Right lobe of liver (tissue), 6 donors: Measurements from ENCODE around the gene VPS37D. TPM values are rescaled to one million over a fixed set of nuclear protein-coding genes. Genes with fewer than 3 reads are reported as not detected.
"Not testable (repeated sequence)": the region's sequence is repeated elsewhere in the genome, so short reads cannot be mapped to it uniquely, and the experiment has no call there.

Experiments
- ATAC-seq, 4 donors: fragments of 200-7000 bp; cut with Tn5 transposase; one replicate each; pipeline ENCODE4 v1.9.1; 2020; ENCODE audit warnings: mild to moderate bottlenecking in 4 of 4, moderate library complexity in 4 of 4
- DNase-seq, 3 donors: peaks; one replicate each; pipeline ENCODE4 v3.0.0-alpha.2; 2020
- H3K27ac ChIP-seq, 3 donors: fragments of 200-600 bp; one replicate each; pipeline ENCODE4 v1.8.0; 2022
- H3K27me3 ChIP-seq, 2 donors: fragments of 200-600 bp; one replicate each; pipeline ENCODE4 v1.8.0; 2022
- H3K36me3 ChIP-seq, 4 donors: fragments of 200-600 bp; sonication (generic) in 1 of 4; one replicate each; pipeline versions ENCODE4 v1.5.1 to v1.8.0; 2017 to 2022; ENCODE audit warnings: control low read depth in 1 of 4
- H3K4me1 ChIP-seq, 4 donors: fragments of 200-600 bp; sonication (generic) in 1 of 4; one replicate each; pipeline versions ENCODE4 v1.5.1 to v1.8.0; 2017 to 2022; ENCODE audit warnings: control low read depth in 1 of 4
- H3K4me3 ChIP-seq, 3 donors: fragments of 200-600 bp; one replicate each; pipeline ENCODE4 v1.8.0; 2022
- H3K9me3 ChIP-seq, 4 donors: fragments of 200-600 bp; sonication (generic) in 1 of 4; one replicate each; pipeline versions ENCODE4 v1.5.1 to v1.8.0; 2017 to 2022; ENCODE audit warnings: control low read depth in 1 of 4
- CTCF ChIP-seq, 4 donors: fragments of 200-600 bp in 3 of 4; fragments of 450-650 bp in 1 of 4; IDR thresholded peaks; one replicate each; pipeline versions ENCODE4 v1.5.1 to v1.8.0; 2016 to 2022; ENCODE audit warnings: antibody characterized with exemption in 4 of 4, mild to moderate bottlenecking in 2 of 4
- POLR2A ChIP-seq: fragments of 450-650 bp; IDR thresholded peaks from one replicate; pipeline ENCODE4 v1.6.1; 2017; ENCODE audit warnings: antibody characterized with exemption, mild to moderate bottlenecking
- WGBS: methylation state at CpG from one replicate; pipeline ENCODE4 v1.1.6; 2018; ENCODE audit warnings: low coverage, low lambda C conversion rate; ENCODE audit not compliant: insufficient coverage; ENCODE audit errors: missing lambda C conversion rate; 5-methylcytosine and 5-hydroxymethylcytosine counted together
- intact Hi-C, 2 donors: fragments of 100-400 bp; cut with DNase I; formaldehyde crosslinking; loops; one replicate each; pipeline versions ENCODE4 v1.11.2 to v1.14.1; 2022
- long read RNA-seq: library from polyadenylated mRNA; unstranded; transcript quantifications from one replicate; pipeline ENCODE4 v2.0.0, GENCODE V29; 2019
- total RNA-seq, 6 experiments: library from RNA; depleted of rRNA in 2 of 6; stranded (reverse); fragments of >200 nt in 2 of 6; fragmentation: NEBNext Ultra II Directional in 3 of 6; extraction: Animal tissue kit (Norgen Biotek cat#: 25700) in 3 of 6; gene quantifications; one replicate each; pipeline versions ENCODE4 v1.1.0 to v1.2.4, GENCODE V29; 2016 to 2023
- donor health status: DM: no; HTN: yes; CAD: no.
- donor health status: DM: no; HTN: no; CAD: no.
- donor health status: DM: no; HTN: no; CAD: no.
- donor health status: DM: no; HTN: yes; CAD: no.
- donor health status: DM: no; HTN: yes; CAD: no.

Gene VPS37D
- 1 to 10 TPM; 1.2 to 3.0 (median 2.2) TPM for total RNA-seq
- long read RNA-seq: 0 reads

GRCh38 chr7:73667344-73668102 is at the start of gene VPS37D:
TSS of gene VPS37D (plus strand) at chr7:73667831. CDS start at chr7:73667959, 128 bp downstream.
- 20% methylated on average over 14 of the region's 79 CpGs for WGBS
- intact Hi-C loops: no loop called here

DNA sequence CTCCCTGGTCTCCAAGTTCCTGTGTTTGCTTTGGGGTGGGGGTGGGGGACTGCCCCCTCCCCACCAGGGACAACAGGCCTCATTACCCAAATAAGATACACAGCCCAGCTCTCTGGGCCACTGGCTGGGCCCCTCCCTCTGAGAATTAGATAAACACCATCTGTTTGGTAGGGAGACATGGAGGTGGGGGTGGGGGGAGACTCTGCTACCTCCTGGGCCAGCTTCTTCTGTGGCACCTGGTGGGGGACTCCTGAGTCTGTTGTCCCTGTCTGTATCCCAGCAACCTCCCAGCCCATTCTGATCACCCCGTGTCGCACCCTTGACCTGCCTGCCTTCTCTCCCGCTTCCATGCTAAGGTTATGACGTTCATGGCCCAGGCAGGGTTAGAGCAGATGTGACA is 49.1 kb upstream of the VPS37D start:
- H3K27ac ChIP-seq: no peak overlapping the region
- DNase-seq (no peak), ATAC-seq (no peak)
- intact Hi-C loops: no loop called here
- peaks cover 0 to 20% (median 11%) of the 10 kb centered on the region in 4 donors for H3K36me3 ChIP-seq
- H3K4me3 ChIP-seq: no peak overlapping the region
- H3K4me1 ChIP-seq: peaks cover 0 to 76% (median 26%) of the 10 kb centered on the region in 4 donors
- TF ChIP-seq CTCF (IDR thresholded peaks at IDR 0.05) (no peak), POLR2A (no peak)
- no peaks in the 10 kb centered on the region for H3K9me3 ChIP-seq
- 72% methylated on average over 2 of the region's 4 CpGs for WGBS
- no peaks in the 10 kb centered on the region for H3K27me3 ChIP-seq

More at GRCh38 chr7:73667344-73668102, at the start of gene VPS37D:
- H3K36me3 ChIP-seq: no peaks in the 10 kb centered on the region
- H3K4me1 ChIP-seq: peaks cover 0 to 10% (median under 1%) of the 10 kb centered on the region in 4 donors
- no peak within 1 kb of the TSS for H3K27ac ChIP-seq
- H3K27me3 ChIP-seq: no peaks in the 10 kb centered on the region
- DNase-seq (peak; percentile 94 to 95 (median 94)), ATAC-seq (peak; percentile 89 to 96 (median 92))
- TF ChIP-seq CTCF (IDR thresholded peaks at IDR 0.05): peak; percentile 64 to 99 (median 75)
- TF ChIP-seq POLR2A: no peak
- peak within 1 kb of the TSS; percentile 23 to 60 (median 49) for H3K4me3 ChIP-seq
- no peaks in the 10 kb centered on the region for H3K9me3 ChIP-seq

GRCh38 chr7:73619394-73619793 is 48.2 kb upstream of the VPS37D start:
- H3K9me3 ChIP-seq, H3K4me3 ChIP-seq, ATAC-seq, intact Hi-C loops, H3K27me3 ChIP-seq, DNase-seq: not testable (repeated sequence)
- Histone ChIP-seq H3K27ac (peak overlapping the region in 2 of 3 donors; percentile 1 to 73), H3K36me3 (peaks cover 0 to 17% (median 9%) of the 10 kb centered on the region in 4 donors), H3K4me1 (peaks cover 0 to 67% (median 25%) of the 10 kb centered on the region in 4 donors)
- WGBS: 91% methylated on average over 7 of the region's 11 CpGs

GRCh38 chr7:73621168-73622063 is 46.2 kb upstream of the VPS37D start:
- WGBS: 25% methylated on average over 7 of the region's 7 CpGs

DNA sequence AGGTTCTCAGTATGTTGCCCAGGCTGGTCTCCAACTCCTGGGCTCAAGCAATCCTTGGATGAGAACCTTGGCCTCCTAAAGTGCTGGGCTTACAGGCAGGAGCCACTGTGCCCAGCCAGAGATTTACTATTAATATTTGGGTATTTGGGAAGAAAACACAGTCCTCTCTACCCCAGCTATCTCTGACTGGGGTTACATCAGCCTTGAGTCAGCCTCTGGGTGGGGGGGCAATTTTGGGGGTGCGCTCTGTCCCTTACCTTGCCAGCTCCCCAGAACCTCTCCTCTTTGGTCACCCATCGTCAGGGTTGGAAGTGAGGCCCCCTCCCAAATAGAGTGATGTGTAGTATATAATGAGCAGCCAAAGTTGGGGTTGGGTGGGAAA is 45.1 kb upstream of the VPS37D start:
- intact Hi-C loops: loop anchor here in 1 of 2 donors (10.0 kb wide), 1 partner anchor 102 kb away; no protein-coding TSS in a partner anchor
- H3K4me1 ChIP-seq: peaks cover 0 to 37% (median 9%) of the 10 kb centered on the region in 4 donors
- DNase-seq (no peak), ATAC-seq (peak in 1 of 4 donors; percentile 0)
- 20% methylated on average over 1 of the region's 2 CpGs for WGBS
- H3K9me3 ChIP-seq: no peaks in the 10 kb centered on the region
- H3K27me3 ChIP-seq: no peaks in the 10 kb centered on the region
- H3K27ac ChIP-seq: peak overlapping the region in 2 of 3 donors; percentile 26 to 74
- H3K36me3 ChIP-seq: peaks cover 0 to 4% (median 0%) of the 10 kb centered on the region in 4 donors
- peak overlapping the region; percentile 59 to 91 (median 89) for H3K4me3 ChIP-seq
- TF ChIP-seq CTCF (IDR thresholded peaks at IDR 0.05) (no peak), POLR2A (no peak)

More at GRCh38 chr7:73621168-73622063, 46.2 kb upstream of the VPS37D start:
- Histone ChIP-seq H3K9me3 (no peaks in the 10 kb centered on the region), H3K4me3 (peak overlapping the region in 2 of 3 donors; percentile 21 to 89), H3K4me1 (peaks cover 0 to 47% (median 14%) of the 10 kb centered on the region in 4 donors), H3K27ac (peak overlapping the region in 2 of 3 donors; percentile 50 to 73), H3K27me3 (no peaks in the 10 kb centered on the region), H3K36me3 (peaks cover 0 to 7% (median 0%) of the 10 kb centered on the region in 4 donors)
- intact Hi-C loops: loop anchor here in 1 of 2 donors (10.0 kb wide), 1 partner anchor 103 kb away; no protein-coding TSS in a partner anchor
- no peak for DNase-seq
- ATAC-seq: no peak
- no peak for TF ChIP-seq POLR2A
